ENCODE results near the gene ELF1.

DNA sequence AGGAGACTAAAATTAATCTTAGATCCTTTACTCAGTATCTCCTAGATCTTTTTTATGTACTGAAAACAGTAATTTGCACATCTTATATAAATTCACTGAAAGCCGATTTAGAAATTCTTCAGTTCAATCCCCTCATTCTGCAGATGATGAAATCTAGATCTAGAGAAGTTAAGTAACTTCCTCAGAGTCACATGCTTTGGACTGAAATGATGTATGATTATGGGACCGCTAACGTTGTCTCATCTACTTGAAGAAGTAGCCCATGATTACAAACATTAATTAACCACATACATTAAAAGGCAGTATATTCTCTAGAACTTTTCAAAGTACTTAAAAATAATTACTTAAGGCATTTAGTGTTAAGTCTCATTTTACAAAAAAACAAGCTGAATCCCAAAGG is 37.8 kb downstream of the ELF1 start:
- TF ChIP-seq, protein P1, sequence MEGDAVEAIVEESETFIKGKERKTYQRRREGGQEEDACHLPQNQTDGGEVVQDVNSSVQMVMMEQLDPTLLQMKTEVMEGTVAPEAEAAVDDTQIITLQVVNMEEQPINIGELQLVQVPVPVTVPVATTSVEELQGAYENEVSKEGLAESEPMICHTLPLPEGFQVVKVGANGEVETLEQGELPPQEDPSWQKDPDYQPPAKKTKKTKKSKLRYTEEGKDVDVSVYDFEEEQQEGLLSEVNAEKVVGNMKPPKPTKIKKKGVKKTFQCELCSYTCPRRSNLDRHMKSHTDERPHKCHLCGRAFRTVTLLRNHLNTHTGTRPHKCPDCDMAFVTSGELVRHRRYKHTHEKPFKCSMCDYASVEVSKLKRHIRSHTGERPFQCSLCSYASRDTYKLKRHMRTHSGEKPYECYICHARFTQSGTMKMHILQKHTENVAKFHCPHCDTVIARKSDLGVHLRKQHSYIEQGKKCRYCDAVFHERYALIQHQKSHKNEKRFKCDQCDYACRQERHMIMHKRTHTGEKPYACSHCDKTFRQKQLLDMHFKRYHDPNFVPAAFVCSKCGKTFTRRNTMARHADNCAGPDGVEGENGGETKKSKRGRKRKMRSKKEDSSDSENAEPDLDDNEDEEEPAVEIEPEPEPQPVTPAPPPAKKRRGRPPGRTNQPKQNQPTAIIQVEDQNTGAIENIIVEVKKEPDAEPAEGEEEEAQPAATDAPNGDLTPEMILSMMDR (IDR thresholded peaks at IDR 0.05) = no peak
- TF ChIP-seq POLR2A (IDR thresholded peaks at IDR 0.05; ENCODE audit: low read depth) = no peak
- no peak for TF ChIP-seq EP300 (IDR thresholded peaks at IDR 0.05)

All from esophagus muscularis mucosa (tissue), 4 donors.